GM19240 (cell line): Measurements from ENCODE around the gene RXRA.

Experiments
- DNase-seq: peaks from one replicate; pipeline ENCODE4 v3.0.0; 2011; ENCODE audit warnings: low spot score; ENCODE audit not compliant: insufficient read length

The RXRA gene

GRCh38 chr9:134431626-134432025 is 105.4 kb downstream of the RXRA start:
- no peak for DNase-seq

- DNase-seq, result no peak
These were observed 106.2 kb downstream of the RXRA start for GRCh38 chr9:134432471-134432870.

- no peak for DNase-seq
These were observed 106.8 kb downstream of the RXRA start for GRCh38 chr9:134433101-134433500.

GRCh38 chr9:134433909-134434882 is 107.9 kb downstream of the RXRA start:
- no peak for DNase-seq

- no peak for DNase-seq
These were observed 108.7 kb downstream of the RXRA start for GRCh38 chr9:134434894-134435506.

DNA sequence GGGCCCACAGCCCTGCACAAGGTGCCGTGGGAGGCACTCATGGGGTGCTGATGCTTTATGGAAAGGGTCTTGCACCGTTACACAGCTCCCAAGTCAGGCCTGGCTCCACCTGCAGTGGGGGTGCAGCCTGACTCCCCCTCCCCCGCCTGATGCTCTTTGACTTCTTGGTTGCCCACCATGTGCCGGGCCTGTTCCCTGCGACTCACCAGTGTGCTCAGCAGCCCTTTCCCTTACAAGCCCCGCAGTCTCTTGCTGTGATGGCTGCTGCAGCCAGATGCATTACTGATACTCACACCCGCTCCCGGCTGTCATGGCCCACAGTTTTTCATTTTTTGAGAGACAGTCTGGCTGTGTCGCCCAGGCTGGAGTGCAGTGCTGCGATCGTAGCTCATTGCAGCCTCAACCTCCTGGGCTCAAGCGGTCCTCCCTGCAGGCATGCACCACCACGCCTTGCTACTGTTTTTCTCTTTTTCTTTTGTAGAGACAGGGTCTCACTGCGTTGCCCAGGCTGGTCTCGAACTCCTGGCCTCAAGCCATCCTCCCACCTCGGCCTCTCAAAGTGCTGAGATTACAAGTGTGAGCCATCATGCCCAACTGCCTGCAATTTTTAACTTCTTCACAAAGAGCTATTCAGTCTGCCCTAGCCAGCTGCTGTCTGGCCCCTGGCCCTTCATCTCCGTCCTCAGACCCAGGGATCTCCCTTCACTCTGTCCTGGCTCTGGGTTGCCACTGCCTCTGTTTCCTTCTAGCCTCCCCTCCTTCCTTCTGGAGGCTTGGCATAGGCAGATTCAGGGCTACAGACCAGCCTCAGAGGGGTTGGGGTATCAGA is 109.5 kb downstream of the RXRA start:
- no peak for DNase-seq

- DNase-seq, result no peak
These were observed 110.1 kb downstream of the RXRA start for GRCh38 chr9:134436379-134436762.

DNA sequence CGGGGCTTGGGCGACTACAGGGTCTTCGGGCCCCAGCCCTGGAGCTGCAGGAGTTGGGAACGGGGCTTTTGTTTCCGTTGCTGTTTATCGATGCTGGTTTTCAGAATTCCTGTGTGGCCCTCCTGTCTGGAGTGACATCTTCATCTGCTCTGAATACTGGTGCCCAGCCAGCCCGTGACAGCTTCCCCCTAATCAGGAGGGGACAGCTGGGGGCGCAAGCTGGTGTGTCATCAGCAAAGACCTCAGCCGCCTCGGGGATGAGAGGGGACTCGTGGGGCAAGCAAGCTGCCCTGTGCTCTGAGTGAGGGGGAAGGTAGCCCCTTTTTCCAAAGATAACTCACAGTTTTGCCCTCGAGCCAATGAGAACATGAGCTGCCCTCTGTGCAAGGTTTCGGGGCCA is 110.7 kb downstream of the RXRA start:
- no peak for DNase-seq

DNA sequence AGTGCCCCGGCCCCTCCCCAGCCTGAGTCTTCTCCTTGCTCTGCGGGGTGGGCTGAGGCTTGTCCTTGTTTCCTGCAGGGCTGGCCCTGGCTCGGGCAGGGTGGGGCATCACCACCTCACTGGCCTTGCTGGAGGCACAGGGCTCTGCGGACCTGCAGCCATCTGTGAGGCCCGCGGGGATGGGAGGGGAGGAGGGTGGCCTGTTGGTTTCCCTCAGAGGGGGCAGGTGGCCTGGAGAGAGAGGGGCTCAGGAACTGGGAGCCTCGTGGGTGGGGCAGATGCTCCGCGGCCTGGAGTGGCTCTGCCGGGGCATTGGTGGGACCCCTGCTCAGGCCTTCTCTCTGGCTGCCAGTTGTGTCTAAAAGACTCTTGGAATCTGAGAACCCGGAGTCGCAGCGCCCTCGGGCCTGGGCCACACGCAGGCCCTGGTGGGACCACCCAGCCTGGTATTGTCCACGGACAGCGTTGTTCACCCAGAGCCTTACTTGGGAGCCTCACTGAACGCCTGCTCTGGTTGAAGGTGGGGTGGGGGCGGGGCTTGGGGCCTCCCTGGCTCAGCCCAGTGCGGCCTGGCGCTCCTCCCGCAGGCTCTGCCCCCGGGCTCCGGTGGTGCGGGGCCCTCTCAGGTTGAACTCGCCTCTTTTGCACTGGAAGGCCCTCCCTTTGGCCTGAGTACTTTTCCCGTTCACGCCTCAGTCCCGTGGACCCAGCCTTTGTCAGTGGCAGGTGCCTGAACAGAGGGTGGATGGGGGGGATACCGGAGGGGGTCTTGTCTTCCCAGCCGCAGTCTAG is 111.3 kb downstream of the RXRA start:
- DNase-seq, result no peak

- no peak for DNase-seq
These were observed 112.0 kb downstream of the RXRA start for GRCh38 chr9:134438195-134438788.

DNA sequence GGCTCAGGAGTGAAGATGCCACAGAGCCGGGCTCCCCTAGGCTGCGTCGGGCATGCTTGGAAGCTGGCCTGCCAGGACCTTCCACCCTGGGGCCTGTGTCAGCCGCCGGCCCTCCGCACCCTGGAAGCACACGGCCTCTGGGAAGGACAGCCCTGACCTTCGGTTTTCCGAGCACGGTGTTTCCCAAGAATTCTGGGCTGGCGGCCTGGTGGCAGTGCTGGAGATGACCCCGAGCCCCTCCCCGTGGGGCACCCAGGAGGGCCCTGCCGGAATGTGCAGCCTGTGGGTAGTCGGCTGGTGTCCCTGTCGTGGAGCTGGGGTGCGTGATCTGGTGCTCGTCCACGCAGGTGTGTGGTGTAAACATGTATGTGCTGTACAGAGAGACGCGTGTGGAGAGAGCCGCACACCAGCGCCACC is 113.1 kb downstream of the RXRA start:
- no peak for DNase-seq

DNA sequence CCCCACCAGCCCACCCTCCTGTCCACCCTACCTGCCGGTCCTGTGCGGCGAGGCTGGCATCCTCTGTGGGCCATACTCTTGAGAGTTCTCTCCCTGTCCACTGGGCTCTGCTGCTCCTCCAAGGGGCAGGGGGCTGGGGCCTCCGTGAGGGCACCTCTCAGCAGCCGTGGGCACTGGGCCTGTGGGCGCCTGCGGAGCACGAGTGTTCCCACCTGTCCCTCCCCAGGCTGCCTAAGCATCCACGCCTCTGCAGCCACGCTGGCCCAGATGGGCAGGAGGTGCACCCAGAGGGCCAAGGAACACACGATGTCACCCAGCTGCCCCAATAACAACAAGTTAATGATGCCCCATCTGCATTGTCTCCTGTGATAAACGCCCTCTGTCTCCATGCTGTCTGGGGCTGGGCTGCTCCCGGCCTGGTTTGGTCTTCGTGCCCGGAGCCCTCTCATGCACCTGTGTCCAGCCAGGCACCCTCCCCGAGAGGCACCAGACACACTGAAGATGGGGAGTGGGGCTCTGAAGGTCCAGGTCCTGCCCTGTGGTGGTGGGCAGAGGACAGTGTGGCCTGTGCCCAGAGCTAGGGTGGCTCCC is 114.5 kb downstream of the RXRA start:
- DNase-seq, result no peak

- DNase-seq, result no peak
These were observed 115.2 kb downstream of the RXRA start for GRCh38 chr9:134441227-134442084.

DNA sequence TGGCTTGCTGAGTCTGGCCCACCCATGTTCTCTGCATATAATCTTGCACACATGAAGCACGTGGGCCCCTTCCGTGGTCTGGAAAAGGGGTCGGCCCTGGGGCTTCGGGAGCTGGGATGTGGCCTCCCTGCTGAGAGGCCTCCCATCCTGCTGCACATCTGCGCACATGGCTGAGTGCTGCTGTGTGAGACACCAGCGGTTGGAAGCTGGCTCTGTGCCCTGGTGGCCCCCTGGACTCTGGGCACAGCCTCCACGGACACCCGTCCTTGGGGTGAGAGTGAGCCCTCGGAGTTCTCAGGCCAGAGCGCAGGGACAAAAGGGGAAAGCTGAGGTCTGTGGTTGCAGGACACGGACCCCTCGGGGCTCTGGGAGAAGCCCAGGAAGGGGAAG is 115.8 kb downstream of the RXRA start:
- no peak for DNase-seq

GRCh38 chr9:134442486-134443173 is 116.4 kb downstream of the RXRA start:
- DNase-seq, result no peak

GRCh38 chr9:134443174-134444037 is 117.2 kb downstream of the RXRA start:
- DNase-seq, result peak; percentile 99

DNA sequence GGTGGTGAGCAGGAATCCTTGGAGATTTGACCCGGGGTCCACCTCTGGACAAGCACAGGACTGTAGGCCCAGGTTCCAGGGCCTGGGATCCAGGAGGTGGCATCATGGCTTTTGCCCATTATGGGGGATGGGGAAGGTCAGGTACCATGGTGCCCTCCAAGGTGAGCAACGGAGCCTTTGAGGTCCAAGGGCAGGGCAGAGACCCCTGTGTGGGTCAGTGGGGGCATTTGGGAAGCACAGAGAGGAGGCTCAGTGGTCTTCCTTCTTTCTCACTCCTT is 117.7 kb downstream of the RXRA start:
- no peak for DNase-seq

GRCh38 chr9:134445000-134445399 is 118.7 kb downstream of the RXRA start:
- no peak for DNase-seq
